Caki2 (cell line): ENCODE data around the gene FEM1B. TPM values are rescaled to one million over a fixed set of nuclear protein-coding genes. Genes with fewer than 3 reads are reported as not detected.

Experiments
- DNase-seq: peaks from one replicate; pipeline ENCODE4 v3.0.0-alpha.2; 2015; ENCODE audit warnings: low read depth
- in situ Hi-C: cut with HindIII; loops from 2 replicates; pipeline ENCODE4 v1.10.0; 2016; ENCODE audit warnings: low sequenced_read_pairs, low pct_unique_long_range_greater_than_20kb, mixed read lengths
- total RNA-seq: library from RNA; depleted of rRNA; stranded (reverse); fragments of >200 nt; shearing (Covaris generic); gene quantifications from 2 replicates; pipeline ENCODE4 v1.2.3, GENCODE V29; 2014; ENCODE audit warnings: low replicate concordance

The FEM1B gene
- total RNA-seq, 1 experiment from 2014 or later = 15.9 TPM

DNA sequence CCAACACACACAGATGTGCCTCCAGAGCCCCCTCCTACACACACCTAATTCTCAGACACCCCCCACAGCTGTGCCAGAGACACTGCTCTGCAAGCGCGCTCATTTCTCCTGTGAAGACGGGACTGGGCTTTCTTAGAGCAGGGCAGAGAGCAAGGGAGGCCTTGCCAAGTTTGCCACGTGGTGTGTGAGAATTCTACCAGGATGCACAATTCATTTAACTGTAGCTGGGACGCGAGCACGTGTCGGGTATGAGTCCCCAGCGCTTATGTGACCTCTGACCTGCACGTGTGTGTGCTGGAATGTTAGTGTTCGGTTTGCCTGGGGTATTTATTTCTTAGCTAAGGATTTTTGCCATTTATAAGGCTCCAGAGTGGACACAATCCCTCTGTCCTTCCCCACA is 37.0 kb downstream of the FEM1B start:
- DNase-seq = no peak
- in situ Hi-C loops = no loop called here

DNA sequence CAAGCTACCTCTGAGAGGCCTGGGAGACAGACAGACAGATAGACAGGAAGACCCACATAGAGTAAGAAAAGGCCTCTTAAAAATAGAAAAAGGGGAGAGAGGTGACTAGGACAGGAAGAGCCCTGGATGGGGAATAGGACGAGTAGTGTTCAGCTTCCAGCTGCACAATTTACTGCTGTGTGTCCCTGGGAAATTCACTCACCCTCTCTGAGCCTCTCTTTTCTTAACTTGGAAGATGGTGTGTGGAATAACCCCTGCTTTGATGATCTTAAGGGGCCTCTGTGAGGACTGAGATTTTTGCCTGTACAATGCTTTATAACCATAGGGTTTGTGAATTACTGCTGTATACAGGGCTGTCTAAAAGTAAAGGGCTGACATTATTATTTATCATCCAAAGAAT is 37.5 kb downstream of the FEM1B start:
- DNase-seq = no peak
- in situ Hi-C loops = no loop called here

DNA sequence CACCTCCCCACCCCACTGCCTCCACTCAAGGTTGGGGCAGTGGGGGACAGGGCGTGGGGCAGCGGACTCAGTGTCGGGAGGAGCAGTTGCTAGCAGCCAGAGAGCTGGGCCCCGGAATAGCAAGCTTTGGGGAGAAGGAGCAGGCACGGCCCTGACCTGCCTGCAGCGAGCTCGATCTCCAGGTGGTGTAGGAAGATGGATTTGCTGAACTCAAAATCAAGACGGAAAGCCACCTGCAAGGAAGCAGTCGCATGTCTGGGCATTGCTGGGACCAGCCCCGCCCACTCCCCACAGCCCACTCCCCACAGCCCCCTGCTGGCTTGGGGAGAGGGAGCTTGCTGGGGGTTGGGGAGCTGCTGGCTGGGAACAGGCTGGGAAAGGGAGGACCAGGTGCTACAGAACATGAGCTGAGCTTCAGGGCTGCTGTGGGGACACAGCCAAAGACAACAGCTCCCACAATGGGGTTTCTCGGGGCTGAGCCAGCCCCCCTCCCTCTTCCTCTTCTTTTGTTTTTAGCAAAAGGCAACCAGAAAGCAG is 38.0 kb downstream of the FEM1B start:
- DNase-seq = no peak
- in situ Hi-C loops = no loop called here

DNA sequence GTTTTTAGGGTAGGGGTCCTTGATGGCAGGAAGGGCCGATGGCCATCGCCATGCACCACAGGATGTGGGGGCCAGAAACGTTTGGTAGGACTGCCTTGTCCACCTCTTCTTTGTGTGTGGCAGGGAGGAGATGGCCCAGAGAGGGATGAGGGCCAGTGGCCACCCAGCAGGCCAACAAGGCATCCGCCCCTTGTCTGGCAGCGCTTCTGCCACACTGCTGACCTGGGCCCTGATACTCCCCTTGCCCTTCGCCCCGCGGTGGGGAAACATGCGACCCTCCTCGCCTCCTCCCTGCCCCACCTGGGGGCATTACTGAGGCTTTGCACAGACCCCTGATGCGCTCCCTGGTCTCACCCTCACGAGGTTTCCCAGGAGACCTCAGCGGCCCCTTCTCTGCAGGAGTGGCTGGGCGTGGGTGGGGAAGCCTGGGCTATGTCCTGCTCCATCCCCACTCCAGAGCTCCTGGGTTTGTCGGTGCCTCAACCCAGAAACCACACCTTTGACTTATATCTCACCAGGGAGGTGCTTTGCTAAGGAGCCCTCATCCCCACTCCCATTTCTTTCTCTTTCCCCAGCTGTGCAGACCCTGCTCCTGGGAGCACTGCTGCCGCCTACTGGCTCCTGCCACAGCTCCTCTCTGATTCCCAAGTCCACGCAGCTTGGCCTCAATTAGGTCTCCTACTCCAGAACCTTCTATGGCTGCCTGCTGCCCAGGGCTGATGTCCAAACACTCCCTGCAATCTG is 38.7 kb downstream of the FEM1B start:
- in situ Hi-C loops = no loop called here
- DNase-seq = no peak

DNA sequence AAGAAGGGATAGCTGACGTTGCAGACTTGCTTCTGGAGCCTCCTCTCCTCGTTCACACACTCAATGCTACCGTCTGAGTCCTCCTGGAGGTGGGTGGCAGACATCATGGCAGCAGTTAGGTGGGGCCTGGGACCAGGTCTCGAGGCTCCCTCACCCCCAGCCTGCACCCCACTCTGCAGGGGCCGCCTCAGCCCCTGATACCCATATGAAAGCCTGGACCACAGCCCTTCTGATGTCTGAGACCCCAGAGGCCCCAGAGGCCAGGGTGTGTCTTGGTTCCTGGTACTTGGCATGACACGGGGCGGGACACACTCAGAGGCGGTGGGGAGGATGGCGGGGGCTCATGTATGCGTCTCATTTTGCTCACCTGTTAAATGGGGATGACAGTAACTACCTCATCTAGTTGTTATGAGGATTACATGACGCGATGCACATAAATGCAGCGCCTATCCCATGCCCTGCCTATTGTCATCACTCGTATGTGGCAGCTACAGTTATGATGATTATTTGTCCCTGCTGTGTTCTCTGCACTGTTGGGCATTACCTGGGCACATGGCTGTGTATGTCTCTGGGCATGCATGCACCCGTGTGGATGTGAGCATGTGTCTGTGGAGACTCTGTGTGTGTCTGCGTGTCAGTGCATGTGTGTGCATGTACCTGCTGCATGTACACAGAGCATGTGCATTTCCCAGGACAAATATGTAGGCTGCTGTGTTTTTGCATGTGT is 39.9 kb downstream of the FEM1B start:
- DNase-seq = no peak
- in situ Hi-C loops = no loop called here

DNA sequence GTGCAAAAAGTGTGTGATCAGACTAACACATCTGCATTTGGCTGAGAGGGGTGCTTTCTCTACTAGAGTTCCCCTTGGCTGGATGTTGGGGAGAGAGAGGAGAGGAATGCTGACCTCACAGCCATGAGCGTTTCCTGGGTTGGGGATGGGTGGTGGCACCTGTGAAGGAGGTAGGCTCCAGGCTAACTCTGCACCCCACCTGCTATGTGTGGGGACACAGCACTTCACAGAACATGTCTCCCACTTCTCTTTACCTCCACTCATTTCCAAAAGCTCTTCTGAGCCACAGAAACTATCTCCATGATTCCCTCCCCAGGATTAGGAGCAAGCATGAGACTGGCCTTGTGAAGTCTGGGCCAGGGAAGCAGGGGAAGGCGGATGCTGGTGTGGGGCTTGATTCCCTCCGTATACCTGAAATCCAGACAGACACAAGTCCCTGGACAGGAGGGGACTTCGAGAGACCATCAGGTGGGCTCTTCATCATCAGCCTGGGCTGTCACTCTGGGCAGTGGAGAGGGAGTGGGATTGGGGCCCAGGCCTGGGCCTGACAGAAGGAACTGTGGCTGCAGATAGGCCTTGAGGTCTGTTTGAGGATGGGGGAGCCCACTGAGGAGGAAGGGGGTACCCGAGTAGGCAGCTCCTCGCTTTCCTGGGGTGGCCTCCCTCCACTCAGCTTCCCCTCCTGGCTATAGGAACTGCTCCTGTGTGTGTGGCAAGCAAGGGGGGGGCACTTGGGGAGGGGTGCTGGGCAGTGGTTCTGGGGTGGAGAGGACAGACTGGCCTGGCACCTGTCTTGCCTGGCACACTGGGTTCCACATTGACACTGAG is 40.7 kb downstream of the FEM1B start:
- no peak for DNase-seq
- in situ Hi-C loops = no loop called here

DNA sequence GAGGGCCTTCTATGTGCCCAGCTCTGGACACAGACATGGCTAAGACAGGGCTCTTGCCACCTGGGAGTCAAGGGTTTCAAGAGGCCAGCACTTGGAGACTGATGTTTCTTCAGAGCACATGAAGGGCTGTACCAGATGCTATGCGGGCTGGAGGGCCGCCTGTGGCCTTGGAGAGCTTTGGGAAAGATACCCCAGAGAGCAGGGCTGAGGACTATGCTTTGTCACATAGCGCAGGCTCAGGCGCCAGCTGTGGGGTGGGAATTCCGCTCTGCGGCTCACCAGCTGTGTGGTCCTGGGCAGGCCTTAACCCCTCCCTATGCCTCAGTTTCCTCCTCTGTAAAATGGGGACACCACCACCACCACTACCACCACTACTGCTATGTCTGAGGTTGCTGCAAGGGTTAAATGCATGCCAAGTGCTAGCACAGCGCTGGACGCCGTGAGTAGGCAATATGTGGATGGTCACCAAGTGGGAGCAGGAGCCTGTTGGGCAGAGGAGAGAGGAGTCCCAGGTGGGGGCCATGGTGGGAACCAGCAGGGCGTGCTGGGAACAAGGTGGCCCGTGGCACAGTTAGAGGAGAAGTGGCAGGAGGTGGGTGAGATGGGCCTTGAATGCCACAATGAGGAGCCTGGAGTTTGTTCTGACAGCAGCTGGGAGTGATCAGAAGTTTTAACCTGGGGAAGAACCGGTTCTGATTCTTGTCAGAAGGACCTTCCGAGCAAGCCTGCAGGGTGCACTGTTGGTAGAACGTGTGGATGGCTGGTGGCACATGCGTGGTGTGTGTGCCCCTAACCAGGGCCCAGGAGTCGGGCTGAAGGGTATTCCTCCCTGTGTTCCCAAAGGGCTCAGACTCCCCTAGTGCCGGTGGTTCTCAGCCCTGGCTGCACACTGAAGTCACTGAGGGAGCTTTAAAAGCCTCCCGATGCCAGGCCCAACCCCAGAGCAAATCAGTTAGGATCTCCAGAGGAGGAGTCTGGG is 41.7 kb downstream of the FEM1B start:
- no peak for DNase-seq
- in situ Hi-C loops = no loop called here

DNA sequence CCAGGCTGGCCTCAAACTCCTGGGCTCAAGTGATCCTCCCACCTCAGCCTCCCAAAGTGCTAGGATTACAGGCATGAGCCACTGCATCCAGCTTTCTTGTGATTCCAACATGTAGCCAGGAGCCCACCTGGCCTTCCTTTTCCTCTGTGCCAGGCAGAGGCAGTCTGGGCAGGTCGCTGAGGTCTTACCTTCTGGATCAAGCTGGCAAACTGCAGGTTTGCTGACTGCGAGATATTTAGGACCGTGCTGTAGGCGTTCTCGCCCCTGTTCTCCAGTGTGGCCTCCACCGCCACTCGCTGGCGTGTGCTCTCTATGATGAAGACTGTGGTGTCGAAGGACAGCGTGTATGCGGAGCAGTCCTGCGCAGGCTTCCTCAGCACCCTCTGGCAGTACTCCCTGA is 42.5 kb downstream of the FEM1B start:
- DNase-seq = no peak
- in situ Hi-C loops = no loop called here

DNA sequence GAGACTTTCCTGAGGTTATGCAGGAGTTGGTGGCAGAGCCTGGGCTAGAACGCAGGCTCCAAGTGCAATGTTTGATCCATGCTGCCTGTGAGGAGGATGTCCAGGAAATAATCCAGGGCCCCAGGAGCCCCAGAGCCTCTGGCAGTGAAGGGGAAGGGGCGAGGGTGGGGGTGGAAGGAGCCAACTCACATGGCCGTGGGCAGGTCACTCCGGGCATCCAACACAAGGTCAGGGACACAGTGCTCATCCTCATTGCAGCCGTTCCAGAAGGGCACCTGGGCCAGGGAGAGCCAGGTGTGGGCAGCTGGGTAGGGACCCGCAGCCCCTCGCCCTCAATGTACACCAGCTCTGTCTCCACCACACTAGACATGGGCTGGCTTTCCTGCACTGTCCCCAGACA is 43.7 kb downstream of the FEM1B start:
- no peak for DNase-seq
- in situ Hi-C loops = no loop called here

DNA sequence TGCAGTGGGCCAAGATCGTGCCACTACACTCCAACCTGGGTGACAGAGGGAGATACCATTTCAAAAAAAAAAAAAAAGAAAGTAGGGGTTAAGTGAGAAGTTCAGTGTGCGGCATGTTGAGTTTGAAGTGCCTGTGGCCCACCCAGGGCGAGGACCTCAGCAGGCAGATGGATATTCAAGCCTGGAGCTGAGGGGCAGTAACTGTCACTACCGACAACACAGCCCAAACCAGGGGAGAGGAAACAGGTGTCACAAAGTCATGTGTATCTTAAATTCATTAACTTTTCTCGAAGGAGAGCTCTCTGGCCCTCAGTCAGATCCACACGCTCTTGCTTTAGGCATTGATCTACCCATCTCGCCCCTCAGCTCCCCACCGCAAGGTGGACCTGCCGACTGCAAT is 45.3 kb downstream of the FEM1B start:
- in situ Hi-C loops = no loop called here
- no peak for DNase-seq

DNA sequence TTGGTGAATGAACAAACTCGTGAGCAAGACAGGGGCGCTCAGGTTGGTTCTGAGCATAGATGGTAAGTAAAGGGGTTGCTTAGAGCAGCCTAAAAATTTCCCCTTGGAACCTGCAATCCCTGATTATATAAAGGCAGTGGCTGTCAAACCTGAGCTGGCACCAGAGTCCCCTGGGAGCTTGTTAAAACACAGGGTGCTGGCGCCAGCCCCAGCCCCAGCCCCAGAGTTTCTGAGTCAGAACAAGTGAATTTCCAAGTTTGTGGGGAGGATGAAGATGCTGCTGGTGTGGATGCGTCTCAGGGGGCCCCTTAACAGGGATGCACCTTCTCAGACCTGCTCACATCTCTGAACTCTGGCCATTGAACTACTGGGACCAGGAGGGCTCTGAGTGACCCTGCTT is 48.2 kb downstream of the FEM1B start:
- in situ Hi-C loops = no loop called here
- no peak for DNase-seq

DNA sequence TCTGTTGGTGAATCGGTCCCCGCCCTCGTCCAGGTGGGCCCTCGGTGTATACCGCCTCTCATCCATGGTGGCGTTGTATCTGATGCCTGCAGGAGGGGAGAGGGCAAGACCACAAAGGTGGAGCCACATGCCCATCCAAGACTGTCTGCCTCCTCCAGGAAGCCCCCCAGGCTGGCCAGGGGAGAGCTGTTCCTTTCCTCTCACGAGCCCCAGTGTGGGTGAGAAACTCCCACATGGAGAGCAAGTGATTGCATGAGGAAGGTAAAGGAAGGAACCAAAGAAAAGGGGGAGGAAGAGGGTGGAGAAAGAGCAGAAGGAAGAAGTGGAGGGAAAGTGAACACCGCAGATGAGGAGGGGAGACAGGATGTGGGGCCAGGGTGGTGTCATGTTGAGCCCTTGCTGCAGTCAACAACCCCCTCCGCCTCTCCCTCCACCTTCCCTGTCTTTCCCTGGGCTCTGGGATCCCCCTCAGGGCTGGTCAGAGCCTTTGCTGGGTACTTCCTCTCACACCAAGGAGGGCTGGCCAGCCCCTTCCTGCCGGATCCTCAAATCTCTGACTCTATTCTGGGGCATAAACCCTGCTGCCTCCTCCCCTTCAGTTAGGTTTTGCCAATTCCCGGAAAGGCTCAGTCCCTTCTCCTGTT is 49.3 kb downstream of the FEM1B start:
- DNase-seq = no peak
- in situ Hi-C loops = no loop called here

DNA sequence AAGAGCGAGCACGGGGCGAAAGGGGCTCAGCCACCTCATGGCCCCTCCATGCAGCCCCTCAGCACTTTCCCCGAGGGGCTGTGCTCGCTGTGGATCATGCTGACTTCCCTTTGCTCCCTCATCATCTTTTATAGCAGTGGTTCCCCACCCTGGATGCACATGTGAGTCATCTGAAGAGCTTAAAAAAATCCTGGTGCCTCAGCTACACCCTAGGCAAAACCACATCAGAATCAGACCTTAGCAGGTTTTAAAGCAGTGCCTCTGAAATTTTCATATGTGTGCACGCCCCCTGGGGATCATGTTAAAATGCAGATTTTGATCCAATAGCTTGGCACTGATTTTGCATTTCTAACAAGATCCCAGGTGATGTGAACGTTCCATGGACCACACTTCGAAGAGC is 50.9 kb downstream of the FEM1B start:
- in situ Hi-C loops = no loop called here
- no peak for DNase-seq

DNA sequence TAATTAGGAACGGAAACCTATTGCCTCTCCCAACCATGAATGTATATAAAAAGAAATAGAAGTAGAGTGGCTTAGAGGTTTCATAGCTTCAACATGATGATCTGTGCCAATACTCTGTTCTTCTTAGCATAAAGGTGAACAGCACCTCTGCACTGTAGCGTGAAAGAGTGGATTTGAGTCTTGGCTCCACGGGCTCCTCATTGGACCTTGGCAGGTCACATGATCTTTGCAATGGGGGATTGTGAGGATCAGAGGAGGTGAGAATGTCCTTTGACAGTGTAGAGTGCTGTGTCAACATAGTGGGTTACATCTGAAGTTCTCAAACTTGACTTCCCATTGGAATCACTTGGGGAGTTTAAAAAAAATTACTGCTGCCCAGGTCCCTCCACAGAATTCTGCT is 51.4 kb downstream of the FEM1B start:
- DNase-seq = no peak
- in situ Hi-C loops = no loop called here

DNA sequence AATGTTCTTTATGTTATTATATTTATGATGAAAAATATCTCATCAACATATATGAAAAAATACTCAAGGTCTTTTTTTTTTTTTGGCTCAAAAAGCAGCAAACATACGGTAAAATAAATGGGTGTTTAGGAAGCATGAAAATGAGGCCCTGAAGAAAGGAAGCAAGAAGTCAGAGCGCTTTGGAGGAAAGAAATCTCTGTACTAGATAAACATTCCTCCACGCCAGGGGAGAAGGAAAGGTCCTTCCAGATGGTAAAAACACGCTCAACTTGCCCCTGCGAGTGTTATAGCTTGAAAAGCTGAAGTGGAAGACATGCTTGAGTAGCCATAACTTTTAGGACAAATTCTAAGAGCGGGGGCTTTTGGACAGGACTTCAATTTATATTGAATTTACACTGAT is 52.9 kb downstream of the FEM1B start:
- in situ Hi-C loops = no loop called here
- DNase-seq = no peak

DNA sequence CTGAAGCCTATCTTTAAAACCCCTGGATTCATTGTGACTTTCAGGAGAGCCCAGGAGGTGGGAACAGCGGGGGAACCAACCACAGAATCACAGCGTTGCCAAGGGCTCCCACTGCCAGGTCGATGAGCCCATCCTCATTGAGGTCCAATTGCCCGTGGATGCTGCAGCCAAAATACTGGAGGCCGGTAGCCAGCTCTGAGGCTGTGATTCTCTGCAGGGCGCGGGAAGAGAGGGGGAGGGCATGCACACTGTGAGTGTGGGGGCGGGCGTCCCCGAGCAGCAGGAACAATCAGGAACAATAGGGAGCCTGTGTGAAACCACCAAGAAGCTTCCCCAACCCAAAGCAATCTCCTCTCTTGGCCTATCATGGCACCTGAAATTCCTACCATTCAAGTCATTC is 53.4 kb downstream of the FEM1B start:
- no peak for DNase-seq
- in situ Hi-C loops = no loop called here

DNA sequence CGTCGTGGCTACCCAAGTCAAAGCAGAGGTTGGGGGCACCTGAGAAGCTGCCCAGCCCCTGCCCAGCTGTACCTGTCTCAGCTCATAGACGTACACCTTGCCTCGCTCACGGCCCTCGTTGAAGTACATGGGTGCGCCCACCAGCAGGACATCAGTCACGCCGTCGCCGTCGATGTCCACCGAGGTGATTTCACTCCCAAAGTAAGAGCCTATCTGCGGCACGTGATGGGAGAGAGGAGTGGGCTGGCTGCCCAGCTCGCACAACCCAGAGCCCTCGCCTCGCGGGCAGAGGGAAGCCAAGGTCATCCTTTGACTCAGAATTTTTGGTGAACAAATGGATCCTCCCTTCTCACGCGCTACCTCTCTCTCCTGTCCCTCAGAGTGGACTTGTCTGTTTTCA is 54.7 kb downstream of the FEM1B start:
- in situ Hi-C loops = no loop called here
- no peak for DNase-seq
